CD4-positive, alpha-beta T cell treated with Interleukin-15 for 4 hours (primary cell): ENCODE results near the gene PFKP.

Source experiments
- DNase-seq: peaks from one replicate; pipeline ENCODE4 v3.0.0-alpha.2; 2020; ENCODE audit warnings: low spot score

The PFKP gene

DNA sequence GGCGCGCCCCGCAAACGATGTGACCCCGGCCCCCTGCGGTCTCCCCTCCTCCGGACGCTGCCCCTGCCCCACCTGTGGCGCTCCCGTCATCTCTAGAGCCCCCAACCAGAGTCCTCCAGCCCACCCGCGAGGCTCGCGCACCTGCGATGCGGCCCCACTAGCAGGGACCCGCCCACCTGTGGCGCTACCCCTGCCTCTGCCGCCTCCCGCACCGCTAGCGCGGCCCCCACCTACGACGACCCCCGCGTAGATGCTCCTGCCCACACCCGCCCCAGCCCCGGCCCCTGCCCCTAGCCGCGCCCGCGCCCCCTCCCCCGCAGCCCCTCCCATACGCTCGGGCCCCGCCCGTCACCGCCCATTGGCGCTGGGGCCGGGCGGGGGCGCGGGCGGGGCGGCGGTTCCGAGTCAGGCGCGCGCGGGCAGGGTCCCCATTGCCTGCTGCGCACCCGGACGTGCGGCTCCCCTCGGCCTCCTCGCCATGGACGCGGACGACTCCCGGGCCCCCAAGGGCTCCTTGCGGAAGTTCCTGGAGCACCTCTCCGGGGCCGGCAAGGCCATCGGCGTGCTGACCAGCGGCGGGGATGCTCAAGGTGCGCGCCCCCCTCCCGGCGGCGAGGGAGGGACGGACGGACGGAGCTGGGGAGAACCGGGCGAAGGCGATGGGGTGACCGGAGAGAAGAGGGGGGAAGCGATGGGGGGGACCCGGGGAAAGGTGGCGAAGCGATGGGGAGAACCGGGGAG is at the start of gene PFKP:
PFKP (plus strand) TSS at position 431 of the 741 bp plus-strand sequence; CDS start at position 479, 48 bp downstream.
- DNase-seq, result peak; percentile 53

DNA sequence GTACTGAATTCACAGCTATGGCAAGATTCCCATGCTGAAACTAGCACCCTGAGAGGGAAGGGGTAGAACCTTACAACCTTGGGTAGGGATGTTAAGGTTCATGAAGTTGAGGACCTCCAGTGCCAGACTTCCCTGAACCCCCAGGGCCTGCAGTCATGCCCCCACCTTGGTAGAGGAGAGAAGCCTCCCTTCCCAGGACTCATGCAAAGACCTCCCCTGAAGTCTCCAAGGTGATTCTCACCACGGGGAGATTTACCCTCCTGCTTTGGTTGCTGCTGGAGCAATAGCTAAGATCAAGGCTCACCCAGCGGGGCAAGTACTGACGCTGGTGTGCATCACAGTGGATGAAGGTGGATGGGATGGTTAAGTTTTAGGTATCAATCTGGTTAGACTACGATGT is 49.1 kb upstream of the PFKP start:
- DNase-seq, result no peak

DNA sequence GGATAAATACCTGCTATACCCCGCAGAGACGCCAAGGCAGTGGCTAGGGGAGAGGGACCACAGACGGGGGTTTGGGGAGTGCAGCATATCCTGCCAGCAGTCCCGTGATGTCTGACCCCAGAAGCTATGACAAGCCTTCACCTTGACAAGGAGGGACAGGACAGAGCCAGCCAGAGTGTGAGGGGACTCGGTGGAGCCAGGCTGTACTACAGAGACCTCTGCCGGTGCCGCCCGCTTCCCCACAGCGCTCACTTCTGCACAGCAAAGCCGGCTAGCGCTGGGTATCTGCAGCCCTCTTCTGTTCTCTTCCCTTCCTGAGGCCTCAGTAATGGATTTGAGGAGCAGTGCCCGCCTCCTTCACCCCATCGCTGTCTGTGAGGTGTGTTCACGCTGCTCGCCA is 47.0 kb upstream of the PFKP start:
- no peak for DNase-seq

DNA sequence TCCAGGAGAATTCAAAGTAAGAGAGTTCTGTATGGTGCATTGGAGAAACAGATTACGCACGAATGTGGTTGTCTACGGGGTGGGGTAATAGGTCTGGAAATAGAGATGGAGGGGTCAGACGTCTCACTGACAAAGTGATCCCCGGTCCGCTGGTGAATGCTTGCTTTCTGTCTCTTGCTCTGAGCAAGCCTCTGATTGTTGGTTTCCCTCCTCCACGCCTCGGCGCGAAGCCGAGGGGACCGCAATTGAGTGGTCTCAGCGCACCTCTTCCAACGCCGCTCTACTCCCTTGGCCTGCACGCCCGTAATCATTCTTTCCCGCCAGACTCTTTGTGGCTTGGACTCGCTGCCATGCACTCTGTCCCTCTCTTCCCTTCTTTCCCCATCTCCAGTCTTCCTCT is 46.5 kb upstream of the PFKP start:
- DNase-seq, result no peak

DNA sequence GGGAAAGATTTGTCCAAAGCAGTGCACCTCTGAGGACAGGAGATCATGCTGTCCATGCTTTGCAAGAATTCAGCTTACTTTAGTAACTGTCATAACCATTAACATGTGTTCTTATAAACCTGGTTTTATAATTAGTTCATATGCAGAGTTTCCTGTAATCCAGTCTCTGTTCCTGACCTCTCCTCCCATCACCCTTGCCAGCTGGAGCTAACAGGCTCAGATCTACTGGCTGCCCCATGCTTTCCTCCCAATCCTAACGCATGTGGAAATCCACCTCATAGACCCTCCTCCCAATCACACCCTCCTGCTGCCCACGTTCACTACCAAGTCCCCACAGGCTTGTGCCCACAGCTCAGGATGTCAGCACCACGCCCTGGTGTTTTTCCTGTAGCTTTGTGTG is 45.3 kb upstream of the PFKP start:
- DNase-seq, result no peak

DNA sequence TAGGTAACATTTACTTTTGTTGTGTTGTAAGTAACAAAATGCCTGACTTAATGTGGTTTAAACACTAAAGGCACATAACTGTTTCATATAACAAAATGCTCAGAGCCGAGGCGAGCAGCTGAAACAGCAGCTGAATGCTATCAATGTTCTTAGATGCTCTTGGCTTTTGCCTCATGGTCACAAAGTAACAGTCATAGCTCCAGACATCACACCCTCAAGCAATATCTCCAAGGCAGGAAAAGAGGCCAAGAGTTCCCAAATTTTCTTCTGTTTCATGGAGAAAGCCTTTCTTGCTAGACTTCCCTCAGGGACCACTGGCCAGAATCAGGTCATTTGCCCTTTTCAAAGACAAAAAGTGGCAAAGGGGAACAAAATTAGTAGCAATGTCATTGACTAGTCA is 43.5 kb upstream of the PFKP start:
- DNase-seq, result no peak

DNA sequence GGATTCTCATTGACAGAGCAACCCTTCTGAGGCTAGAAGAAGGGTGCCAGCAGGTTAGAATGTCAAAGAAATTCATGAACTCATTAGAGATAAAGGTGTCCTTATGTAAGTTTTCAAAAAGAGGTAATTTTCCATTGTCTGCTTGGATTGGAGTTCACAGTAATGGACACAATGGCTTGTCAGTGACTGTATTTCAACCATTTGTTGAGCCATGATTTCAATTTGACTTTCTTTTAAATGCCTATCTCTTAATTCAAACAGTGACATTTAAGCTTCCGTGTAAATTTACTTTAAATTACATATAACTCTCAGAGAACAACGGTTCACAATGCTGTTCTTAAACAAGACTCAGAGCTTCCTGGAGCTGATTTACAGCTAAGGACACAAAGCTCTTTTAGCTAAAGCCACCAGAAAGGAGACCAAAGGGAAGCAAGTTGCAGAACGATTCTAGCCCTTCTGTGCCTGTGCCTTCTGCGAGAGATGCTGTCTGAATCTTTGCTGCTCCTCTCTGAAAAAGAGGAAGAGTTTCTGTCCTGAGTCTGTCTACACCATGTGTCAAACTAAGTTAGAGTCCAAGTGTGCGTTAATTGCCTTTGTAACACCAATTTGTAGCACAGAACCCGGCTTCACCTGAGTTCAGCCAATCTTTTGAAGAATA is 42.2 kb upstream of the PFKP start:
- no peak for DNase-seq

DNA sequence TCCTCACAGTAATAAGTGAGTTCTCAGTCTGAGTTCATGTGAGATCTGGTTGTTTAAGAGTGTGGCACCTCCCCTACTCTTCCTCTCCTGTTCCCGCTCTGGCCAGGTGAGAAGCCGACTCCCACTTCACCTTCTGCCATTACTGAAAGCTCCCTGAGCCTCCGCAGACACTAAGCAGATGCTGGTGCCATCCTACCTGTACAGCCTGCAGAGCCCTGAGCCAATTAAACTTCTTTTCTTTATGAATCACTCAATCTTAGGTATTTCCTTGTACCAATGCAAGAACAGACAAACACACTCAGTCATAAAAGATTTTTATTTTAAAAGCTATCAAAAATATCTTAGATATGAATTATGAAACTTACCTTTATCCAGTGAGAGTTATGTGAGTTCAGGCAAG is 39.5 kb upstream of the PFKP start:
- DNase-seq, result no peak

DNA sequence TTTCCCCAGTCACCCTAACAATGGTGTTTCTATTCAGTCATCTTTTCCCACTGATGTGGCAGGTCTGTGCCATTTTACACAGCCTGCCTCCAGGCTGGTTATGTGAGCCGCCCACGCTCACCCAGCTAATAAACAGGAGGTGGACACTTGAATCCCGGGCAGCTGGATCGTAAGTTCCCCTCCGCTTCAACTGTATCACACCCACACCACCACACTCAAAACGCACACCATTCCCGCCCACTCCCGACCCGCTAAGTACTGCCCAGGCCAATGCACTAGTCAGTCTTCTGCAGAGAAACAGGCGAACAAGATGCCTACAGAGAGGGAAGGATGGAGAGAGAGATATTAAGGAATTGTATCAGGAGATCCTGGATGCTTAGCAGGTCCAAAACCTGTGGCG is 38.9 kb upstream of the PFKP start:
- DNase-seq, result no peak

DNA sequence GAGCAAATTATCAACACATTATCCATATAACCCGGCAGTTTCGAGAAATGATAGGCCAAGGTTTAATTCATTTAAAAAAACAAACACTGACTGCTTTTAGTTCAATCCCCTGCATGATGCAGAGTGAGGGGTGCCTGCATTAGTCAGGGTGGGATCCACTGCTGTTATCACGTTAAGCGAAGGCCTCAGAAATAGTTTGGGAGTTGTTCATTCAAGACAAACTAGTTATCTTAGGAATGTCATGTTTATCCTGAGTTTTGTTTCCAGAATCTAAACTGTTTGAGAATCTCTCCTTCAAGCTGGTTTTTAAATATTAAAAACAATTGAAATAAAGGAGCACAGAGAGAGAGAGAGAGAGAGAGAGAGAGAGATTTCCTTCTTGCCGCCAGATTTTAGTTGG is 36.6 kb upstream of the PFKP start:
- DNase-seq, result no peak

DNA sequence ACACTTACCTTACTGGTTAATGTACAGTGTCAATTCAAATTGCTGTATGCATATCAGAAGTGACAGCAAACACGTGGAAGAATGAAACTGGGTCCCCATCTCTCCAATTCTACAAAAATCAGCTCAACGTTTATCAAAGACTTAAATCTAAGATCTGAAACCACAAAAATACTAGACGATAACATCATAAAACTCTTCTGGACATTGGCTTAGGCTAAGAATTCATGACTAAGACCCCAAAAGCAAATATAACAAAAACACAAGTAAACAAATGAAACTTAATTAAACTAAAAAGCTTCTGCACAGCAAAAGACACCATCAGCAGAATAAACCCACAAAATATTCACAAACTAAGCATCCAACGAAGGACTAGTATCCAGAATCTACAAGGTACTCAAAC is 35.9 kb upstream of the PFKP start:
- no peak for DNase-seq

DNA sequence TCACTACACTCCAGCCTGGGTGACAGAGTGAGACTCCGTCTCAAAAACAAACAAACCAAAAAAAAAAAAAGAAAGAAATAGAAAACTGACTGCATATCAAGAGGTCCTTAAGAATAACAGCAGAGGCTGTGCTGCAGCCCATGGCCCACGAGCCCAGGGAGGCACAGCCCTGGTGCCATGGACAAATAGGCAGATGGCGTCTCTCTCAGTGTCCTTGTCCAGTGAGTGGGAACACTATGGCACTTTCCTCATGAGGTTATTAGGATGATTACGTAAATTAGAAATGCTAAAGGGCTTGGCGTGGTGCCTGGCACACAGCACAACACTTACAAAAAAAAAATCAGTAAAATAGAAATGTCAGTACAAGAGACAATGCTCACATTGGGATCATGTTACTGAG is 33.4 kb upstream of the PFKP start:
- no peak for DNase-seq

DNA sequence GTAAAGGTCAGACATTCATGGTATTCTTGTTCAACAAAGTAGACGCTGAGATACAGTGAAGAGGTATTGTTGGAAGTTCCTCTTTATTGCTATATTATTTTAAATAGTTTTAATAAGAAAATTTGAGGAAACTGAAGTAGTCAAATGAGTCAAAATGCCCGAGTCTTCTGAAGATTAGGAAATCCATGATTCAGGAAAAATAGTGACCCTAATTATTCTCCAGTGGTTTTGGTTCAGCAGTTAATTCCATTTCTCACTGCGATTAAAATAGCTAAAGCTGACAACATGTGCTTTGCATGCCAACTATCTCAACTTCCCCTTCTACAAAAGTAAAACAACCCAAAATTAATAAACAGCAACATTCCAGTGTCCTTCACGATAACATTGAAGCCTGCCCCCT is 32.7 kb upstream of the PFKP start:
- no peak for DNase-seq

DNA sequence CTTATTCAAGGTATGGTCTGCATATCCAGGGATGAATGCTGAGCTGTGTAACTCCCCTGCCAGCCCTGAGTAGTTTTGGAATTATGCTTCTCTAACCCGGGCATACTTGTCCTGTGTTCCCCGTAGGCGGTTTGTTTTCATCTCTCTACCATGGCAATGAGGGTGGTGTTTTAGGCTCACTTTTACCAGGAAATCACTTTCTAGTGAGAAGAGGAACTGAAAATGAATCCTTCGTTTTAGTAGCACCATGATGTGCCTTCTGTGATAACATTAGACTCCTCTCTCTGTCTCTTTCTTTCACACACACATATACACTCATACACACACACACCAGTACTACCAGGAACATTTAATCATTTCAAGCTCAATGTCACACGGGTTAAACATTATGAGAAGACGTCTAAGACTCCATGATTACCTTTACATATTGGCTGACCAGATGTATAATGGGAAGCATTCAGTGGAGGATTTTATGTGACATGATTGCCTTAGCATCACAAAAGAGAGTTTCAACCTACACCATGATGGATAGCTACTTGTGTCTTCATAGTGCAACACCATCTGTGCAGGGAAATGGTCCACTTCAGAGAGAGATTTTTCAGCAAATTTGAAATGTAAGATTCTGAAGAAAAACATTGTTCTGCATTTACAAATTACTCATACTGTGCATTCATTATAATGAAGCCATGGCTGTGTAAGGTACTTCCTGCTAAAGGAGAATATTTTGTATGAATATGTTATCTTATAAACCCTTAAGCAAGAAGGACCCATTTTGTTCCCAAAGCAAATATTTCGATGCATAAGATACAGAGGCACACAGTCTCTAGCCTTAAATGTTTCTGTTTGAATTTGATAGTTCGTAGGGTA is 31.0 kb upstream of the PFKP start:
- DNase-seq, result no peak

DNA sequence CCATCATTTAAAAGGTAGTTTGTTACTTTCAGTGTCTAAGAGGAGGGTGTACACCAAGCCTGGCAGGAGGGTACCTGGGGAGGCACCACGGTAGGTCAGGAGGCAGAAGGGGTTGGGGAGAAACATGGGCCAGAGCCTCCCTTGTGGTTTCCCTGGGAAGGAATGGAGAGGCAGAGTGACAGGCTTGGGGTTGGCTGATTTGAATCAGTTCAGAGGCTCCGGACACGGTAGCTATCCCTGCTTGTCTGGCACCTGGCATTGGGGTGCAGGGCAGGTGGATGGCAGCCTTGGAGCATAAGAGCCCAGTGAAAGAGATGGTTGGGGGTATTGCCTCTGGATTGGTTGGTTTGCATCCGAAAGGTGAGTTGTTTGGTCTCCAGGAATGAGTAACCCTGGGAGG is 30.2 kb upstream of the PFKP start:
- DNase-seq, result no peak

DNA sequence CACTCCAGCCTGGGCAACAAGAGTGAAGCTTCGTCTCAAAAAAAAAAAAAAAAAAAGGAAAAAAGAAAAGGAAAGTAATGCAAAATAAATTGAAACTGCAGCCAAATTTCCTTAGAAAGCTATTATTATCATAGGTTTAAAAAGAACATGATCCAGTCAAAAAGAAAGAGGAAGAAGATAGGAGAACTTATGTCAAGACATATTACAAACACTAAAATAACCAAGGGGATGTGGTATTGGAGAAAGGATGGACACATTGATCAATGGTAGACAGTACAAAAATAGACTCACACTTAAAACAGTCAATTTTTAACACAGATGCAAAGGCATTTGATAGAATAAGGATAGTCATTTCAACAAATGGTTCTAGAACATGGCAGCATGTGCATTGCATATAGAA is 27.3 kb upstream of the PFKP start:
- DNase-seq, result no peak

DNA sequence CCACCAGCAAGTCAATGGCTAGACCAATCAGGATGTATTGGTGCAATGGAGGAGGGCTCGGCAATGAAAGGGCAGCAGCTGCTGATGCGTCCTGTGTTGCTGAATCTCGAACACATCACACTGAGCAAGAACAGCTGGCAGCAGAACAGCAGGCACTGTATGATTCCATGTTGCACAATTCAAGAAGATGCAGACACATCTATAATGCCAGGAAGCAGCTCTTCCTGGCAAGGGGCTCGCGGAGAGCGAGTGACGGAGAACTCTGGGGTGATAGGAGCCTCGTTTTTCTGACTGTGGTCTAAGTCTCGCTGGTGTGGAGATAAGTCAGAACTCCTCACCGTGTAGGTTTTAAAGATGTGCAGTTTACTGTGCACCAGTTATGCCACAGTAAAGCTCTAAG is 24.8 kb upstream of the PFKP start:
- no peak for DNase-seq

DNA sequence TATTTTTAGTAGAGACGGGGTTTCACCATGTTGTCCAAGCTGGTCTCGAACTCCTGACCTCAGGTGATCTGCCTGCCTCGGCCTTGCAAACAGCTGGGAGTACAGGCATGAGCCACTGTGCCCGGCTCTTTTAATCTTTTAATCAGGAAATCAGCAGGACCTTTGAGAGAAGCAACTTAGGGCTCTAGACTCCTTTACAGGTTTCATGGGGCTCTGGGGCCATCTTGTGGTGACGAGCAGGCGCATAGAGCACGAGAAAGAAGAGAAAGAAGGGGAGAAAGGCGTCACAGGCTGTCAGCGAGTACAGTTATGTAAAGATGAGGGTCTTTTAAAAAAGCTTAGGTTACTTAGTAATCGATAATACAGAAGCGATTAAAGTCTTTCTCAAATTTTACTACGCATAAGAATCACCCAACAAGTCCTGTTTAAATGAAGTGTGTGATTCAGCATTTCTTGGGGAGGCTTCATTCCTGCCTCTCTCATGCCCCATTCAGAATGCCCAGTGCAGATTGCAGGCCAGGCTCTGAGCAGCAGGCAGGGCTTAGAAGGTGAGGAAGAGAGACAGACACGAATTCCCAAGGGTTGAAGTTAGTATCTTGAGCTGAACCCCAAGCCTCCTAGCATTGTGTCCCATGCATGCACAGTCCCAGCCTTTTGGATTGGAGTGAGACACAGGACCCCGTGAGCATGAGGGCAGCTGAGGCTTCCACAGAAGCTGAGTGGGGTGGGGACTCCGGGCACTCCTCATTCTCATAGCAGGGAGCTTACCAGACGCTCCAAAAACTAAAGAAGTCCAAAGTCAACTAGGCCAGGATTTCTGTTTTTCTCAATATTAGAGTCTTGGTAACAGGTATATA is 23.6 kb upstream of the PFKP start:
- DNase-seq, result peak; percentile 32

DNA sequence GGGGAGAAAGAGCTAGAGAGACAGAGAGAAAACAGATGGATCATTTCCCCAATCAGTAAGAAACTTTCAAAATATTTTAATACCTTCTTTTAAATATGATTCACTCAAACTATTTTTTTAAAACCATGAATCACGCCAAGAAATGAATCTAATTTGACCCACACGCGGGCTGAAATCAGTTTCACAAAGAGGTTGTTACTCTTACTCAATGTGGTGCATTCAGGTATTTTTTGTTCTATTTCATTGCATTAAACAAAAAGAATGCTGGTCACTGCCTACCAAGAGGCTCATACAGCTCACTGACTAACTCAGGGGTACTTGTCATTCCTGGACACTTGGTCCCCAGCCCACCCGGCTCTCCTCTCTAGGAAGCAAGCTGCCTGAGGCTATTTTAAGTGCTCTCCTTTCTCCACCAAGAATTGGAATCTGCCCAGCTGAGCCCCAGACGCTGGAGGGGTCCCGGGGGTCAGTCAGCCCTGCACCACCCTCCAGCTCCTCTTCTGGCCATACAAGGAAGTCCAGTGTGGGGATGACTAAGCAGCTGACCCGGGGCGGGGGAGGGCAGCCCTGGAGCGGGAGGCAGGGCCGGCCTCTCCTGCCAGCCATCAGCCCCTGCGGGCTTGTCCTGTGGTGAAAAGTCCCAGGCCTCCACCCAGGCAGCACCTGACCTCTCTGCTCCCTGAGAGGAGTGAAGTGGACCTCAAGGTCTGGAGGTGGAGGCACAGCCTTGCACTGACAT is 21.7 kb upstream of the PFKP start:
- DNase-seq, result no peak

DNA sequence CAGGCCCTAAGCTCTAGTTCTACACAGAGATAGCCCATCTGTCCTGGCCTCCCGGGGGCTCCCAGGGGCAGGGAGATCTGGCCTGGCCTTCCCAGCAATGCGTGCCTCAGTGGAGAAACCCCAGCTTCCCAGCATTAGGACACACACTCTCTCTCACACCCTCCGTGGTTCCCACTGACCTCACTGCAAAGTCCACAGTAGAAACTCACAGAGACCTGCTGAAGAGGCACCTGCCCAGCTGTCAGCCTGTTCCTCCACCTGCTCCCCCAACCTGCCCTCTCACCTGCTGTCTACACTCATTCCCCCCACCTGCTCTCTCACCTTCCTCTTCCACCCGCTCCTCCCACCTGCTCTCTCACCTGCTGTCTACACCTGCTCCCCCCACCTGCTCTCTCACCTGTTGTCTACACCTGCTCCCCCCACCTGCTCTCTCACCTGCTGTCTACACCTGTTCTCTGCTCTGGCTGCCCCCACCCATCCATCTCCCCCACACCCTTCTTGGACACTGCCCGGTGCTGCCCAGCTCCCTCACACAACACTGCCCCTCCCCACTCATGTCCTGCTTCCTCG is 21.1 kb upstream of the PFKP start:
- DNase-seq, result no peak

DNA sequence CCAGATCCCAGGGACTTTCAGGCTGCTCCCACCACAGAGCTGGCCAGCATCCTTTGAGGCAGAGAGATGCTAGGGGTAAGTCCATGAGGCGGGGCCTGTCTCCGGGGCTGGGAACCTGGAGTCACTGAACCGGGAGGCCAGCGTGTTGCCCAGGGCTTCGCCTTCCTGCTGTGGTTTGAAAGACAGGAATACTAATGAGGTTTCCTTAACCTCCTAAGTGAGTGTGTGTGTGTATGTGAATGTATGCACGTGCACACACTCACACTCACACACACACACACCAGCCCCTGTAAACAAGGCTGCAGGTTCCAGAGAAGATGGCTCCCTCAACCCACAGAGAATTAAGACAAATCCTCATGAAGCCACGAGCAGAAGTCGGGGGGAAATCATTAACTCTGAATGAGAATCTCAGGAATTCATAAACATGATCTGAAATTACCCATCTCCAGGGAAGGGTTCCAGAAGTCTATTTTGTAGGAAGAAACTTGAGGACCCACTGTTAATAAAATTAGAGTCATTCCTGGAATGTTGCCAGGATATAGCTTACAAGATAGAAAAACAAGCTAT is 20.3 kb upstream of the PFKP start:
- DNase-seq, result no peak
